NCI-H2081 treated with DMSO at 0.1 percent for 48 hours (cell line): ENCODE results near the gene TMEM212.

Experiments used
- DNase-seq: peaks from one replicate; lab custom pipeline; 2025; lab: John Stamatoyannopoulos, UW

Gene TMEM212

DNA sequence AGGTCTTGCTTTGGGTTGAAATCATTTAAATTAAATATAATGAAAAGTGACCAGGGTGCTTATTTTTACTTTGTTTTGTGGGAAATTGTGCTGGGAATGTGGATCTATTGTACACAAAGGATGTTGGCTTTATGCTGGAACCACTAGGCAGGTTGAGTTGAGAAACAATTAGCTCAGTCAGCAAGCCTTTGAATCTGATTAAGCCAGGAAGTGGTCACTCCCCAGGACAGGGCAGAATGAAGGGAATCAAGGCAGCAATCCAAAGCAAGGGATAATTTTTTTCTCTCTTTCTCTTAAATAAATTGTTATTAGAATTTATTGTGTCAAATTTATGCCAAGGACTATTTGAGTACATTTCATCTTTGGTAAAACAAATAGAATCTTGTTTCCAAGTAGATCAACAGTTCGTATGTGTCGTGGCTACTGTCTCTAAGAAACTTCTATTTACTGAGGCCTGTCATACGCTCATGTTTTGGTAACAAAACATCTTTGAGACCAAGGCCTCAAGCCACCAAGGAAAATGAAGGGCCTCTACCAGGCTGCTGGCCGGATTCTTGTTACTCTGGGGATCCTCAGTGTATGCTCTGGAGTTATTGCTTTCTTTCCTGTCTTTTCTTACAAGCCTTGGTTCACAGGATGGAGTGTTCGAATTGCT, at the start of gene TMEM212:
TMEM212 (plus strand) TSS at position 486 of the 655 bp plus-strand sequence; CDS start at position 521, 35 bp downstream.
- DNase-seq: no peak

DNA sequence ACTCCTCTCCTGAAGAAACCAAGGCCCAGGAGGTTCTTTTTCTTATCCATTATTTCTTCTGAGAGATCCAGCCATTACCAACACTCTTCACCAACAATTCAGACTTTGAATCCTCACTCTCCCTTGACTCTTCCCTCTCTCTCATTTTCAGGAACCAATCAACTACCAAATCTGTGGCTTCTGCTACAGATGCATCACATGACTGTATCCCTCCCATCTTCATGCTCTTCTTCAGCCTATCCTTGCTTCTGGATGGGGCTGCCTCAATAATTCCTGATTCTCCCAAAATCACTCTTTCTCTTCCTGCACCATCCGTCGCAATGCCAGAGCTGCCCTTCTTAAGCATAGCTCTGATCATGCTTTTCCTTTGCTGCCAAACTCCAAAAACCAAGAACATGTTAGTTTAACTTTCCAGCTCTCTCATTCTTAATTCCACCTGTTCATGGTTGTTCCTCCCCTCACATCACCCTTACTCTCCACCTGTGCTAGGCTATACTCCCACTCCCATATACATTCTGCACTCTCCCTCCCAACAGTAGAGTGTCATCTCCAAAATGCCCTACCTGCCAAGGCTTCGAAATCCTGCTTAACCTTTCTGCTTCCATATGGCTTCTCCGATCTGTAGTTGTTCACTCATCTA, 46.4 kb upstream of the TMEM212 start:
- no peak for DNase-seq

DNA sequence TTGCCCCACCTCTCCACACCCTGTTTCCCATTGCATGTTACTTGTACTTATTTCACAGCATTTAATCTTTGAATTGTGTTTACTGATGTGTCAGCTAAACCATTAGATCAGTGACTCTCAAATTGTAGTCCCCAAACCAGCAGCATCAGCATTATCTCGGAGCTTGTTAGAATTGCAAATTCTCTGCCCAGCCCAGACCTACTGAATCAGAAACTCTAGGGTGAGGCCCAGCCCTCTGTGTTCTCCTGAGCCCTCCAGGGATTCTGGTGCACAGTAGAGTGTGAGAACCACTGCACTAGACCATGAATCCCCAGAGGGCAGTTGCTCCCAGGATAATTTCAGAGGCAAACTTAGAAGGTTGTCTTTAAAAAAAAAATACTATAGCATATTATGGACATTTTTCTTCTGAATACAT, 45.9 kb upstream of the TMEM212 start:
- DNase-seq: no peak

DNA sequence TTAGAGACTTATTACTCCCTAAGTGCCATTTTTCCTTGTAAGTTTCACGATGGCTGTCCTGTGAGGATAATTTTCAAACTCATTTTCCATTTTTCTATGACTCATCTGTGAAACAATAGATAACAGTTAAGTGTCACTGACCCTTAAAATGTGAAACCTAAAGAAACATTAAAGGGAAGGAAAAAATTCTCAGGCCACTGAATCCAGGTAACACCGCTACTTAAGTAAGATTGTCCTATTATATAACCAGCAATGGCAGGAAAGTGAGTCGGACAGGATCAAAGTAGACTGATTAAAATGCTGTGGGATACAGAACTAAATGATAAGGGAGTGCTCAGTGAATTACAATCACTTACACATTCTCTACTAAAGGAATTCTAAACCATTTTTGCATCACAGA, 45.3 kb upstream of the TMEM212 start:
- no peak for DNase-seq

DNA sequence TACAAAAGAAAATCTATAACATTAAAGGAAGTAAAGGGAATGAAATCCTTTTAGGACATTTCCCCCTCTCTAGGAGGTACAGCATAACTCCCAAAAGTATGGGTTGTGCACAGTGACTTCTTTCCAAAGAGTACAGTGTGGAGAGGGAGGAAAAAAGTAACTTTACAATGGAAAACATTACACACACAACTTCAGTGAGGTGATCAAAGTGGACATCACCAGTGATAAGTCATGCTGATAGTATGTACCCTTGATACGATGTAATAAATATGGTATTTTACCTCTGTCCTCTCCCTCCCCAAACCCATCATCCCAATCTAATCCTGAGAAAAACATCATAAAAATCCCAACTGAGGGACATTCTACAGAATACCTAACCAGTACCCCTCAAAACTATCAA, 43.6 kb upstream of the TMEM212 start:
- no peak for DNase-seq

DNA sequence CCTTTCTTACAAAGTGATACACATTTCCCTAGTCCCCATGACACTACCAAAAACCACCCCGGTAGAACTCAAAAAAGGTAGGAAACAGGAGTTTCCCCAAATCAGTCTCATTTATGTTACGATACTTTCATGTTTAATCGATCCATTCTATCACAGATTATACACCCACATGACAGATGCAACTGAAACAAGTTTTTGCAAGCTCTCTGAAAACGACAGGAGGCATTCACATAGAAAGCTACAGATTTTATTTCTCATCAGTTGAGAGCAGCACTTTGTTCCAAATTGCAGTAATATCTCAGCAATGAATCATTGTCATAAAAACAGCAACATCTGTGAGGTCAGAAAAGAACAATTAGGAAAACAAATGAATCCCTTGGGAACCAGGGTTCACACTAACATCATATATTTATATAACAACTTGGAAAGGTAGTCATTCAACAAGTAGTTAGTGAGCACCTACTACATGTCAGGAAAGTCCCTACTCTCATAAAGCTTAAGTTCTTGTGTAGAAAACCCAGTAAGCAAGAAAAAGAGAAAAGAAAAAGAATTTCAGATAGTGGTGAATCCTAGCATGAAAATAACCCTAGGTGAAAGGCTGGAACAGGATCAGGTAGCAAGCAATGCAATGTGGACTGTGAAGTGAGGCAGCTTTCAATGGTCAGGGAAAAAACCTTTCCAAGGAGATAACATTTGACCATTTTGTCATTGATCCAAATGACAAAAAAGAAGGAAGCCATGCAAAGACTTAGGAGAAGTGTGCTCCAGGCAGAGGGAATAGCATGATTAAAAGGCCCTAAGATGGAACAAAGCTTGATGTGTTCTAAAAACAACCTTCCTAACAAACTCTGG, 41.2 kb upstream of the TMEM212 start:
- no peak for DNase-seq

DNA sequence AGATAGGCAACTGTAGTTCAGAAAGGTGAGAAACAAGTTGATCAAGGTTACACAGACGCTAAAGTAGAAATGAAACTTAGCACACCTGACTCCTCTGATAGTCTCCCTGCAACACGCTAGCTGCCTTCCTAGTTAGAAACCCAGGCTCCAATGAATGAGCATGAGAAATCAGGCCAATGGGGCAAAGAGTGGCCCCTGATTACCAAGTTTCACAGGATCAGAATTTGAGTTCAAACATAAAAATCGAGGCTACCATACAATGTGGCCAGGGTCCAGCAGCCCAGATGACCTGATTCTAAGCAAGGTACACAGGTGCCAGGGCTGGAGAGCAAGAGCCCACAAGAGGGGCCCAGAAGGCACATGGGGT, 40.6 kb upstream of the TMEM212 start:
- DNase-seq: no peak

DNA sequence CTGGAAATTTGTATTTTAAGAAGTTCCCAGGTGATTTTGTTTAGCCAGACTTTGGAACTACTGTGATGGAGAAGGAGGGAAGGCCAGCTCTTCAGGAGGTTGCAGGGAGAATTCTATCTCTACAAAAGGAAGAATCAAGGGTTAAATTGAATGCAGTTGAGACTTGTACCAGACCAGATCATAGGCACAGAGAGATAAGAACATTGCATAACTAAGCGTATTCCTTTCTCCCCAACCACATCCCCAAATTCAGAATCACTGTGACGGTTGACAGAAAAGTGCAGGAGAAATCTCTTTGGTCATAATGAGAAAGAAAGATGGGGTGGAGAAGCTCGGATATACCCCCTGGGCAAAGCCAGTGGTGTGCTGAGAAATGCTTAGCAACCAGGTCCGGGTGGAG, 40.1 kb upstream of the TMEM212 start:
- no peak for DNase-seq

DNA sequence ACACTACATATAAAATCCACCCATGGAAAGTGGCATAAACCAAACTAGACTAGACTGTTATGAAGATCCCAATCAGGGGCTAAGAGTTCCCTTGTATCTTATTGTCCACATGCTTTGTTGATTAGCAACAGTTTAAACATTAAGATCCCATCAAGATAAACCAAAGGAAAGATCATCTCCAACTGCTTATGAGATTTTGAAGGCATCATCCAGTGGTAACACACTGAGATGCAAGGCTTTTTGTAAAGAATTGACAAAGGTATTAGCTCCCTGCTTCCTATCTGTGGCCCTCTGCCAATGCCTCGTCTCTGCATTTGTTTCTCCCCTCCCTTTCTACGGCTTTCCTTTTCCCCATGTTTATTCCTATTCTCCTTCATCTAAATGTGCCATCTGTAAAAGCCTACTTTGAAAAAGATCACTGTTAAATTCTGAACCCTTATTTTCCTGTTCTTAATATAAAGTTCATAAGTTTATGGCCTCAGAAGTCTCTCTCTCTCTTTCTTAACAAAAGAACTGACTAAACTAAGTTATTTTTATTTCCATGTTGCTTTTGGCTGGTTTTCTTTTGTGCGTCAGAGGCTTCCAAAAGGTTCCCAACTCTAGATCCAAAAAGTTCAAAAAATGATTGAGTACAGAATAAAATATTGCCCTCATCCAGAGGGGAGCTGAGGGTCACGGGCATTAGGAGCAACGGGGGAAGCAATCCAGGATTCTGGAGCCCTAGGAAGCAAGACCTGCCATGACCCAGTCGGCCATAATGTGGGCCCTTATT, 38.3 kb upstream of the TMEM212 start:
- no peak for DNase-seq

DNA sequence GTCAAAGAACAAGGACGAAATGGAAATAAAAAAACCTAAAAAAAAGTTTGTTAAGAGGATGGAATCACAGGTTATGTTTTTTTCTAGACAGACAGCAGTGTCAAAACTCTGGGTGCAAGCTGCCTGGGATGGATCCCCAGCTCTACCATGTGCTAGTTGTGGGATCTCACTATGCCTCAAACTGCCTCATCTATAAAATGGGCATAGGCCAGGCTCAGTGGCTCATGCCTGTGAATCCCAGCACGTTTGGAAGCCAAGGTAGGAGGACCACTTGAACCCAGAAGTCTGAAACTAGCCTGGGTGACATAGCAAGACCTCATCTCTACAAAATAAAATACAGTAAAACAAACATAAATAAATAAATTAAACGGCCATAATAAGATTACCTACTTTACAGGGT, 37.5 kb upstream of the TMEM212 start:
- DNase-seq: no peak

DNA sequence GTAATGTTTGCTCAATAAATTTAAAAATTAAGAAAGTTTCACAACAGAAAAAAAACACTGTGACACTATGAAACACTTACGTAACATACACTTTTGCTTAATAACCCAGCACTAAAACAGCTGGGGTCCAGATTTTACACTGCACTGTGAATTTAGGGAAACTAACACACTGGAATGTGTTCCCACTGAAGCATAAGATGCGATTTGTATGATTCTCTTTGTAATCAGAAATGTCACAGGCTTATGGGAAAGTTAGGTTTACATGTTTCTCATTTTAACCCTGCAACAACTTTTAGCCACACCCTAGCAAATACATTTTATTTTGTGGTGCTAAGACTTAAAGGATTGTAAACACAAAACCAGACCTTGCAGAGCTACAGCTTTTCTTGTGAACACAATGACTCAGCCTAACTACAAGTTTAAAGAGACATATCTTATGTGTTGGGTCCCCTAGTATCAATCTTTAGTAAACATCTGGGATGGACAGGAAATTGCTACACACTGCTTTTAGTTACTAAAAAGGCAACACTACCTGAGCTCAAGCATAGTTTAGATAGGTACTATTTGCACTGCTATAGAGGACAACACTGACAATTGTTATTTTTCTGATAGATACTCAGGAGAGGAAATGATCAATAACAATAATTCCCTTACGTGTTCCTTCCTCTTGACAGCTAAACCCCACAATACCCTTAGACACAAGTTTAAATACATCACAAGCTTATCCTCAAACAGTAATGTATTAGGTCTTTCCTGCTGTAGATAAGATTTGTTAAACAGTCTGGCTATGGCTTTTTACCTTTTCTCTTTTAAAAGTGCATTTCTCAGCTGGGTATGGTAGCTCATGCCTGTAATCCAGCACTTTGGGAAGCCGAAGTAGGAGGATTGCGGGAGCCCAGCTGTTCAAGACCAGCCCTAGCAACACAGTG, 36.7 kb upstream of the TMEM212 start:
- no peak for DNase-seq

DNA sequence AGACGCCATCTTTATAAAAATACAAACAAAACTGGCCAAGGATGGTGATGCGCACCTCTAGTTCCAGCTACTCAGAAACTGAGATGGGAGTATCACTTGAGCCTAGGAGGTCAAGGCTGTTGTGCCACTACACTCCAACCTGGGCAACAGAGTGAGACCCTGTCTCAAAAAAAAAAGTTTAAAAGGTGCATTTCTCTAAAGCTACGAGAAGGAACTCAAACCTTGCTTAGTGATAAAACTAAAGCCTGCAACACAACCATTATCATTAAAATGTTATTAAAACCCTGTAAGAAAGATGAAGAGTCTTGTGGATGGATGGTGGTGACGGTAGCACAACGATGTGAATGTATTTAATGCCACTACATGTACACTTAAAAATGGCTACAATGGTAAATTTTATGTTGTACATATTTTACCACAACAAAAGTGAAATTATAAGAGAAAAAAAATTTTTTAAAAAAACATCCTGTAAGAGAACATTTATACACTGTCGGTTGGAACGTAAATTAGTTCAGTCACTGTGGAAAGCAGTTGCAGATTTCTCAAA, 35.9 kb upstream of the TMEM212 start:
- no peak for DNase-seq

DNA sequence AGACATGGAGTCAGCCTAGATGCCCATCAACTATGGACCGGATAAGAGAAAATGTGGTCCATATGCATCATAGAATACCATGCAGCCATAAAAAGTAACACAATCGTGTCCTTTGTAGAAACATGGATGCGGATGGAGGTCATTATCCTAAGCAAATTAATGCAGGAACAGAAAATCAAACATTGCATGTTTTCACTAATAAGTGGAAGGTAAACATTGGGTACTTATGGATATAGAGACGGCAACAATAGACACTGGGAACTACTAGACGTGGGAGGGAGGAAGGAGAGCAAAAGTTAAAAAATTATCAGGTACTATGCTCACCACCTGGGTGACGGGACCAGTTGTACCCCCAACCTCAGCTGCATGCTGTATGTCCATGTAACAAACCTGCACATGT, 35.3 kb upstream of the TMEM212 start:
- DNase-seq: no peak

DNA sequence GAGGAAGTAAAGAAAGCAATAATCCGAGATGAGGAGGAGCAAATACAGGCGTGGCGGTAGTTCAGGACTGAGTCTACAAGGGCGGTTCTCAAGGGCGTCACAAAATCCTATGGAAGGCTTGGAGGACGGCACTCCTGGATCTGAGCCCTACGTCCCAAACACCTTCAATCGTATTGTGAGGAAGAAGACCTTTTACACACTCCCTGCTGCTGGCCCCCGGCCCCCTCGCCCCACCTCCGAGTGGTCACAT, 33.6 kb upstream of the TMEM212 start:
- no peak for DNase-seq

DNA sequence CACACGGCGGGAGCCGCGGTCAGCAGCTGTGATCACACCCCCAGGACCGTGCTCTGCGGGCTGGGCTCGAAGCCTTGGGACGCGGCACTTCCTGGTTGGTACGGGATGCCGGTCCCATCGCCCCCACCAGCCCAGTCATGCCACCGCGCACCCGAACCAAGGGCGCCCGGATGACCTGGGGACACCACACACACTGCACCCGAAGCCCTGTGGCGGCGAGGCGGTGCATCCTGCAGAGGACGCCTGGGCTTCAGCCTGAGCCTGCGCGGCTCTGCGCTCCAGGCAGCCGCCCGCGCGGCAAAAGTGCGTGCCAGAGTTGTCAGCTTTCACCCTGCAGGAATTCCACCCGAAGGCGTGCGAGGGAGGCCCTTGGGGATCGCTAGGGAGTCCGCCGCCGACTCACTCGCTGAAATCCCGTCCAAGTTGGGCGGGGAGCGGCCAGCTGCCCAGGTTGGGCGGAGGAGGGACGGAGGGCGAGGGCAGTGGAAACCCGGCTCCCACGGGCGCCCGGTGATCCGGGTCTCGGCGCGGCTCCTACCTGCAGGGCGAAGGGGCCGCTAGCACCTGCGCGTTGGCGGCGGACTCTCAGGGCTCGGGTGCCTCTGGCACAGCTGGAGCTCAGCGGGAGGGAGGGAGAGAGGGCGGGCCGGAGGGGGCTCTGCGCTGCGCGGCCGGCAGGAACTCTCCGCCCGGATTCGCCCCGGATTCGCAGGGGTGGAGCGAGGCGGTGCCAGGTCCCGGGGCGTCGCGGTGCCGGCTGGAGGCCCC, 33.1 kb upstream of the TMEM212 start, which contains the start of gene PLD1:
PLD1 (minus strand) TSS at position 623 of the 768 bp plus-strand sequence. CDS start 72,432 bp downstream, outside the sequence.
- DNase-seq: peak; percentile 38

DNA sequence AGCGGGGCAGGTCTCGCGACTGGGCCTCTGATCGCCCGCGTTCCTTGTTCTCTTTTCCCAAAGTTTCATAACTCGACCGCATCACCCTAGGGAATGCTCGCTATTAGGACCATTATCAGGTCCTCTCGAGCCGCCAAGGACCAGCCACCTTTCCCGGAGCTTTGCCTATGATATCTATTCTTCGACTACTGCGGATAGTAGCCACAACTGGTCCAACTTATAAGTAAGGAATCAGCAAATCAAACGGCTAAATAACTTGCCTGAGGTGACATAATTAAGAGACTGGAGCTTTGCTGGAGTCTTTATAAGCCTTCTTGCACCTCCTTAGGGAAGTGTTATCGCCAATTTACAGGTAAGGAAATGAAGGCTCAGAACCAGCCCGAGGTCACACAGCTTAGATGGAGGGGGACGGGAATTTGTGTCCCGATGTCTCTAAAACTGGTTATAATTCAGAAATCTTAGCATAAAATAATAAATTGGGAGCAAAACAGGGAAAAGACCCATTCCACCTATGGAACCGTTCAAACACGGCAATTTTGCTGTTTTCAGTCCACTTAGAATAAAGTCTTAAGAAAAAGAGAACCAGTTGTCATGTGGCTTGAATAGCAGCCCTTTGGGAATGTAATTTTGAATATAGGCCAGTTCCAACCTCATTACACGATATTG, 32.4 kb upstream of the TMEM212 start:
- no peak for DNase-seq

DNA sequence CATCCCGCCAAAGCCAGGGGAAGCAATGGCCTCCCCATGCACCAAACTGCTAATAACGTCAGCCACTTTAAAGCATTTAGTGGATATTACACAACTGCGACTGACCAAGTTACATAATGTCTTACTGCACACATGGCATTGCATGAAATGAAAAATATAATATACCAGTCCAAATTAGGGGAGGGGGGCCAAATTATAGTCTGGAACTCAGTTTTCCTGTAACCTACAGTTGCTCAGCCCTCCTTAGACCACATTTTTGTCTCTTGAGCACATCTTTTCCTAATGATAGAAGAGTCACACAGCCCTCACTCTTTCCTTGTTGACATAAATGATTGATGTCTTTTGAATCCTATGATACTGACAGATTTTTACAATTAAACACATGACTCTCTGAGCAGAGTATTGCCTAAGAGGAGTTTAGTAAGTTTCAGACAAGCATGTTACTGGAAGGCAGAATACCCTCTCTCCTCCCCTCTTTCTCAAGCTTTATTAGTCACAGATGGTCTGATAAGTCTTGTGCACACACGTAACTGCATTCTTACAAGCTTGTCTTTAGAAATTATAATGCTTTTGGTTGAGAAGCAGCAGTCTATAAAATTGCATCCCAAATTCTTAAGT, 31.7 kb upstream of the TMEM212 start:
- DNase-seq: no peak

DNA sequence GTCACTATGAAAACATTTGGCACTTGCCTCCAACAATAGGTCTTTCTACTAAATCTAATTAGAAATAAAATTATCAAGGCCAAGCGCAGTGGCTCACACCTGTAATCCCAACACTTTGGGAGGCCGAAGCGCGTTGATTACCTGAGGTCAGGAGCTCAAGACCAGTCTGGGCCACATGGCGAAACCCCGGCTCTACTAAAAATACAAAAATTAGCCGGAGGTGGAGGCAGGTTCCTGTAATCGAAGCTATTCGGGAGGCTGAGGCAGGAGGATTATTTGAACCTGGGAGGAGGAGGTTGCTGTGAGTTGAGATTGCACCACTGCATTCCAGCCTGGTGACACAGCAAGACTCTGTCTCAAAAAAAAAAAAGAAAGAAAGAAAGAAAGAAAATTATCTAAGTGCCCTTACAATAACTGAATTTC, 31.2 kb upstream of the TMEM212 start:
- DNase-seq: no peak

DNA sequence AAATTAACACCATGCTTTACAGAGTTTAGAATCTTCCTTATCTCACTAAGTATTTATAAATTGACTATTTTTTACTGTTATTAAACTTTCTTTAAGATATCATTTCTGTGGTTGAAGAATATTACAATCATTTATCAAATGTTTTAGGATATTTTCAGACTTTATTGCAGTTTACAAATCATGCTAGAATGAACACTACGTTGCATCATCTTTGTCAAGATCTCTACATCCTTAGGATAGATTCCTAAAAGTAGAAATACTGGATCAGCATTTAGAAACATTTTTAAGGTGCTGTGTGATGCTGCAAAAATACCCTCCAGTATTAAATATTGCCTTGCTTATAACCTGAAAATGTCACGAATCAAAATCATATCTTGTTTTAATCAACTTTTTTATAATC, 30.3 kb upstream of the TMEM212 start:
- no peak for DNase-seq
